Astrocyte of the spinal cord (primary cell): ENCODE results near the gene FASN.
"Not testable (repeated sequence)": the region's sequence is repeated elsewhere in the genome, so short reads cannot be mapped to it uniquely, and the experiment has no call there.

Source experiments
- DNase-seq: peaks from one replicate; pipeline ENCODE4 v3.0.0; 2011; ENCODE audit warnings: low read depth, low spot score
- H3K4me3 ChIP-seq: 2 replicates; pipeline ENCODE4 v1.5.1; 2011; ENCODE audit warnings: low read depth, mild to moderate bottlenecking, low read length, moderate library complexity
- CTCF ChIP-seq: IDR thresholded peaks from 2 replicates; pipeline ENCODE4 v1.5.1; 2012; ENCODE audit warnings: low read depth, mild to moderate bottlenecking, low read length, inconsistent platforms
- in situ Hi-C: cut with HindIII; loops from 2 replicates; pipeline ENCODE4 v1.10.0; 2017; ENCODE audit warnings: low sequenced_read_pairs

The FASN gene

GRCh38 chr17:82043507-82043906 lies 54.5 kb downstream of the FASN start:
- in situ Hi-C loops: no loop called here
- no peak overlapping the region for H3K4me3 ChIP-seq
- no peak for TF ChIP-seq CTCF
- DNase-seq: no peak

- H3K4me3 ChIP-seq: no peak overlapping the region
- in situ Hi-C loops: no loop called here
Observed at GRCh38 chr17:82042649-82043048, 55.4 kb downstream of the FASN start.

GRCh38 chr17:82041144-82041814 lies 56.8 kb downstream of the FASN start:
- no peak for DNase-seq
- H3K4me3 ChIP-seq: no peak overlapping the region
- no peak for TF ChIP-seq CTCF
- in situ Hi-C loops: no loop called here

More at GRCh38 chr17:82042649-82043048, 55.4 kb downstream of the FASN start:
- no peak for TF ChIP-seq CTCF
- DNase-seq: no peak

- H3K4me3 ChIP-seq: no peak overlapping the region
- no peak for TF ChIP-seq CTCF
- in situ Hi-C loops: no loop called here
- DNase-seq: no peak
Observed at GRCh38 chr17:82039695-82040299, 58.2 kb downstream of the FASN start.

GRCh38 chr17:82038796-82039409 lies 59.1 kb downstream of the FASN start:
- DNase-seq, in situ Hi-C loops, H3K4me3 ChIP-seq: not testable (repeated sequence)

- in situ Hi-C loops: no loop called here
- DNase-seq: no peak
- no peak overlapping the region for H3K4me3 ChIP-seq
- no peak for TF ChIP-seq CTCF
Observed at GRCh38 chr17:82037889-82038195, 60.2 kb downstream of the FASN start.
